Right renal pelvis (tissue), 4 donors: ENCODE data around the gene NSFL1C. TPM values are rescaled to one million over a fixed set of nuclear protein-coding genes. Genes with fewer than 3 reads are reported as not detected.
A peak's percentile ranks its signal among the peaks of the same experiment; 100 is the strongest.

ENCODE experiments used
- DNase-seq, 4 donors: peaks; one replicate each; pipeline ENCODE4 v3.0.0-alpha.2; 2013; ENCODE audit warnings: low read depth in 4 of 4, low spot score in 3 of 4, missing footprints in 1 of 4
- polyA plus RNA-seq, 4 donors: library from polyadenylated mRNA; unstranded; fragments of 120-200 nt; gene quantifications; one replicate each; pipeline ENCODE4 v1.2.1, GENCODE V29; 2013; ENCODE audit not compliant: insufficient read length in 4 of 4

NSFL1C gene
- polyA plus RNA-seq, 4 donors: 93.9 to 110 (median 103) TPM

DNA sequence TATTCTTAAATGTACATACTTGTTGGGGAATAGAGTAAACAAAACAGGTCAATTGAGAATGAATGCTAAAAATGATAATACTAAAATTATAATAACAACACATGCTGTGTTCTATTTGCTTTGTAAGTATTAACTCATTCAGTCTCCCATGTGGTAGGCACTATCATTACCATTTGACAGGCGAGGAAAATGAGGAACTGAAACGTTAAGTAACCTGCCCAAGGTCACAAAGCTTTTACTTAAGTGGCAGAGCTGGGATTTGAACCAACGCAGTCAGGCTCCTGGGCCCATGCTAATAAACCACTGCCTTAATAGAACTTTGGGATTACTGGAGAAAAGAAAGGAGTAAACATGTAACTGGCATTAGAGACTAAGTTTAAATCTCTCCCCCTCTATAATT lies 3.8 kb downstream of the NSFL1C start:
- no peak for DNase-seq

DNA sequence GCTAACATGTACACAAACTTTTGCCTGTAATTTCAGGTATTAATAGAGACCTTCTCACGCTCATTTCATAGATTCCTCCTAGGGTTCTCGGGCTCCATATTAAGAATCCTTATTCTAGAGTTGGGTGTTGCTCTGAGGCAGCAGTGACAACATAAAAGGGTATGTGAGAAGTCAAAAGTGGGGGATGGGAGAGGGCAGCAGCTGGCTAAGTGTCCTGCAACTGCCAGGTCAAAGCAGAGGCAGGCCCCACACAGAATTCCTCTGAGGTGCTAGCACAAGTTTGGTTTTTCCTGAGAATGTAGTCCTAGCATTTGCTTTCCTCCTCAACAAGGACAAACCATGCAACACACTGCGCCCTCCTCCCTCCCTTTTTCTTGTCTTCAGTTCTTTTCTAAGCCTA lies 4.6 kb downstream of the NSFL1C start:
- DNase-seq: no peak

DNA sequence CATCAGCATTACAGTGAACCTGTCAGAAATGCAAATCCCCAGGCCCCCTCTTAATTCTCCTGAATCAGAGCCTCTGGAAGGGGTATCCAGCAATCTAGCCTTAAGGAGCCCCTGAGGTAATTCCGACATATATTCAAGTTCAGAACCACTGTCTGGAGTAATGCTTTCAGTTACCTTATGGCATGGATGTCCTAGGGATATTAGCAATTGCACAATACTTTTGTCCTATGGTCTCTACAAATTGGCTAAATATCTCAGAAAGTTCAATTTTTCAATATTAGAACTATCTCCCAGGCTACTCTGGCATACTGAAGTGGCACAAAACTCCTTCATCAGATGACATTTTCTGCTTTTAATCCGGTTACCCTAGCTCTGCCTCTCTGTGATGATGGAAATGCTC lies 6.4 kb downstream of the NSFL1C start:
- DNase-seq: no peak

DNA sequence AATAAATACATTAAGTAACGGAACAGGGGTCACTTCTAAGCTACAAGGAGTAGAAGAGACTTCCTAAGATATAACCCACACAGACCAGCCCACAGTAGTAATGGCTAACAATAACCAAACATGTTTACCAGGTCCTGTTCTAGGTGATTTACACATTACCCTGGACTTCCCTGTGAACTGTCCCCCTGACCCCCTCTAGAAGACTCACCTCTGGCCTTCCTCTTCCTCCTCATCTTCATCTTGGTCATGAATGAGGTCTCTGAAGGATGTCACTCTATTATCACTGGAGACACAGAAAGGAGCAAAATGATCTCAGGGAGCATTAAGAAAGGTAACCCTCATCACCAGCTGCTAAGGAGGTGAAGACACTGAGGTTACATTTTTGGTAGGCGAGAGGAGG lies 8.7 kb downstream of the NSFL1C start:
- no peak for DNase-seq

DNA sequence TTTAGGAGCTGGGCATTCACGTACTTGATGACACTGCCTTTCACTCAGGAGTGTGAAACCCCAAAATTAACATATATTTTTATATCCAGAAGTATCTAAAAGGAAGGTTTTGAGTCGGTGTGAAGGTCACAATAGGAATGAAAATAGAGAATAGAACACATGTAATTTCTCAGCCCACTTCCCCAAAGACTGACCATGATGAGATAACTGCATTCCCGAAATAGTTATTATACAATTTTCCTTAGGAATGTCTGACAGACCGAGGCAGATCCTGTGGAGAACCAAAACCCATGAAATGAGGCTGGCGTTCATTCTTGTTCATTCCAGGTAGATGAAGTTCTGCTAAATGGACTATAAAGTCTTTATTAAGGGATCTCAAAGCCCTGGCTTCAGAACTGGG lies 10.3 kb downstream of the NSFL1C start:
- no peak for DNase-seq

DNA sequence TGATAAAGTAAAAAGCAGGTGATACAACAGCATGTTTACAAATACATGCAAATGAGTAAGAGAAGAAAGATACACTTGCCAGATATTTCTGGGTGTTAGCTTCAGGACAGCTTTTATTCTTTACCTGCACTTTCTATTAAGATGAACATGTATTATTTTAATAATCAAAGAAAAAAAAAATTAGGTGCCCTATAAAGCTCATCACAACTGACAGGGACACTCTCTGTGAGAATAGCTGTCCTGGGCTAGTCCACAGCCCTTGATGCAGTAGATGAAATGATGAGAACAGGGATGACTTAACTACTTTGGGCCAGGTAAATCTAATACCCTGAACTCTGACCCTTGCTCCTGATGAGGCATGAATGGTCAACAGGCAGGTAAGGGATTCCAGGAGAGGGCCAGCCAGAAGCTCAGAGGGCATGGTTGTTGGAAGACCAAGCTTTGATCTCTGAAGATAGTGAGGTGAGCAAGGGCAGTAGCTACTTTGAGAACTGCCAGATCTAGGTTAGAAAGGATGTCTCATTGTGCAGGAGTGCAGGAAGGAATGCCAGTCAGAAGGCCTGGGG lies 15.6 kb downstream of the NSFL1C start:
- no peak for DNase-seq

DNA sequence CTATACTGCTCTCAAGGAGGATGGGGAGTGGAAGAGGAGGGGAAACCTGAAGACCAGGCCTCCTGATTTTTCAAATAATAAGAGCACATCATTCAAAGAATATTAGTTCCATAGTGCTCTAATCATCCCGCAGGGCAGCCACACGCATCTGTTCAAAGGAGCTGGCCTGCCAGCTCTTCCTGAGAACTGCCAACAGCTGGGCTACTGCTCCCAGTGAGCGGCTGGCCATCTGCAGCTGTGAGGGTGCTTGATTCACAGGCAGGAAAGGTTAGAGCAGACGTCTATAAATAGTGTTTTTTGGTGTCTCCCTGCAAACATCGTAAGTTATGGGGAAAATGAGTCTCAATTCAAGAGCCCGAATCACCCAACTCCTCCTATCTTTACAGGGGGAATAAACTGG lies 17.3 kb downstream of the NSFL1C start:
- no peak for DNase-seq

DNA sequence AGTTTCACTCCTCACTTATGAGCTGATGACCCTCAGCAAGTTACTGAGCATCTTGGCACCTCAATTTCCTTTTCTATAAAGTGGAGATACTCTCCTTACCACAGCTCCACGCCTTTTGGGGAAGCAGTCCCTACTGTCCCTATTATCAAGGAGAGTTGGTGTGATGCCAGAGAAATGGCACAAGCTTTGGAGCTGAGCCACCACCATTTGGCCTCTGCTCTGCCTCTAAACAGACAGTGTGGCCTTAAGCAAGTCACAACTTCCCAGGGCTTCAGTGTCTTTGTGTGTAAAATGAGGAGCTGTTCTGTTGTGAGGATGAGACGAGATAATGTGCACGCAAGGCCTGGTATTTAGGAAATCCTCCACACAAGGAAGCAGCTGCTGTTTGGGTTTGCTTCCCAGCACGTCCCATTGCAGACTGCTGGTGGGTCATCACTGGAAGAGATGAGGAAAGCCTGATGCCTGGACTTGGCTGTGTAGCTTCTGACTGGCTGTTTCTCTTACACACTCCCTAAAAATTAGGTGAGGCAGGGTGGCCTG lies 18.5 kb downstream of the NSFL1C start:
- no peak for DNase-seq

DNA sequence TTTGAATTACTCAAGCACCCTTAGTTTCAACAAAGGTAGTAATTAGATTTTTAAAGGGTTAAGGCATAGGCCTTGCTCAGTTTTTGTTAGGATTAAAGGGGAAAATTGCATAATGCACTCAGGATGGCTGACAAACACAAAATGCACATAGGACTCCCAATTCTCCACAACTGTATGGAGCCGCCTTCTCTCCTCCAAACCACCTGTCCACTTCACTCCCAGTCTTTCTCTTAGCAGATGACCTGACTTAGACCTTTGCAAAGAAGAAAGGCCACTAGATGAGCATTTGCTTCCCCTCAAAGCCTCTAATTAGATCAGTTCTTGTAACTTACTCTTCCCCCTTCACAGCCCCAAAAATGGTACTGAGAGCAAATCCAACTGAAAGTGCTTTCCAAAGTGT lies 20.1 kb downstream of the NSFL1C start:
- DNase-seq: no peak

DNA sequence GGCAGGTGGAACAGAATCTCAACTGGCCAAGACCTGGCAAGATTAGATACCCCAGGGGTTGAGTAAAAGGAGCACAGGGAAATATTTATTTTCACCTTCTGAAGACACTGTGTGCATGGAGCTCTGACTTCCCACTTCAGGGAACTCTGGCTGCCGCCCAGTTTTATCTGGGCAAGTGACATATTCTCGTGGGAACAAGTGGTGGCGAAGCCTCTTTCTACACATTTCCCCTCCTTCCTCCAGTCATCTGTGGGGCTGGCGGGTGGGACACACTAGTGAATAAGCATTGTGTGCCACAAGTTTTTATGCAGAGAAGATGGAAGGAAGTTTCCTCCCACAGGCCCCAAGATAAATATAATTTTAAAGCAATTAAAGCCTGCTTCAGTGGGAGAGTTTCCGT lies 23.6 kb downstream of the NSFL1C start:
- DNase-seq: no peak

DNA sequence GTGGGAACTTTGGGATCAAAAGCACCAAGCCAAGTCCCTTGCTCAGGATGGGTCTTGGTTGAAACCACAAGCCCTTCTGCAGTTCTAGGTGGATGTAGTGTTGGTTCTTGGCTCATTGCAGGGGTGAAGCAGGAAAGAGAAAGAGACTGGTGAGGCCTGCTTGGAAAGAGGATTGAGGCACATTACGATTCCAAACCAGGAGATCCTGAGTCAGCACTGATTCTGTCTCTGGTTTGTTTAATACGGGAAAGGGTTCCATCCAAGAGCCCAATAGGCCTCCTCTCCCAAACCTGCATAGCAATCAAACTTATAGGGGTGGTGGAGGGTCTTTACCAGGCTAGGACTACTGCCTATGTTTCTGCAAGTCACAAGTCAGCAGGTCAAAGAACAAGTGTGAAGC lies 24.3 kb downstream of the NSFL1C start:
- DNase-seq: no peak

DNA sequence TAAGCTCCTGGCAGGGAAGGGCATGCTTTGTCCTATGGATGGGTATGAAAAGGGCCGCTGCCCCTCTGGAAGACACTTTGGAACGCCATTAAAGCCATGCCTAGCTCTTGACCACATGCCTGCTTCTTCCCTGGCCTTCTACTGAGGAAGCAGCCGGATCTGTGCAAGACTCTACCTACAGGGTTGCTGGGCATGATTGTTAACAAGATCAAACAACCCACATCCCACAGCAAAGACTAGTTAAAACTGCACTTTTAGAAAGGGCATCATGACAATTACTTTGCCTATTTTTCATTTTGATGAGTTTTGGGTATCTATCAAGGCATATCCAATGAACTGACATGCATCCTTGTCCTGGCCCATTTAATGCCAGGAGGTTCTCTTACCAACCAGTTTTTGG lies 25.5 kb downstream of the NSFL1C start:
- no peak for DNase-seq

DNA sequence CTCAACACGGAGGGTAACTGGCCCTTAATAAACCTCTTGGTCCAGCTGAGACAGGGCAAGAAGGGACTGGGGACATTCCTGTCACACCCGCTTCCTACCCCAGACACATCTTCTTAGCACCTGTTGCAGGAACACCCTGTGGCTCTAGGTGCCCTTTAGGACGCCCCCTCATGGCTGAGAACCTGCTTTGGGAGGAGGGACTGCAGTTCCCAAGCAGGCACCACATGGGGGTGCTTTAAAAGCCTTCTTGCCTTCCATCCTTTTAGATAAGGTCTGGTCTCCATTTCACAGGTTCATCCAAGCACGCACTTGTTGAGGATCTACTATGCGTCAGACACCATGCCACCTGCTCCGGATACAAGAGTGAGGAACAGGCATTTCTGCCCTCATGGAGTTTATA lies 26.6 kb downstream of the NSFL1C start:
- no peak for DNase-seq

DNA sequence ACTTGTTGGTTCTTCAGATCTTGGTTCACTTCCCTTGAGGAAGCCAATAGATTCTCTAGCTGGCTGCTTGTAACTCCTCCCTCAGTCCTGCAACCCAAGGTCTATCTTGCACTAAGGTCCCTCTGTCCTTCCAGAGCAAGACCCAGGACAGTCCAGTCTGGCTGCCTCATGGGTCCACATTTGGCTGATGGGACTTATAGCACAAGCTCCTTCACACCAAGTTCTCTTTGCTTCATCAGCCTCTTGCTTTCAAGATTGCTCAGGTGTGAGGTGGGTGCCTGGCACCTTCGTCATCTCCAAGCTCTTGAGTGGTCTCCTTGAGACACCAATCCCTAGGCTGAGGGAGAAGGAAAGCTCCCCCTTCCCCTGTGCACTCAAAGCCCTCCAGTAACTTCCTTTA lies 28.3 kb downstream of the NSFL1C start:
- DNase-seq: no peak

DNA sequence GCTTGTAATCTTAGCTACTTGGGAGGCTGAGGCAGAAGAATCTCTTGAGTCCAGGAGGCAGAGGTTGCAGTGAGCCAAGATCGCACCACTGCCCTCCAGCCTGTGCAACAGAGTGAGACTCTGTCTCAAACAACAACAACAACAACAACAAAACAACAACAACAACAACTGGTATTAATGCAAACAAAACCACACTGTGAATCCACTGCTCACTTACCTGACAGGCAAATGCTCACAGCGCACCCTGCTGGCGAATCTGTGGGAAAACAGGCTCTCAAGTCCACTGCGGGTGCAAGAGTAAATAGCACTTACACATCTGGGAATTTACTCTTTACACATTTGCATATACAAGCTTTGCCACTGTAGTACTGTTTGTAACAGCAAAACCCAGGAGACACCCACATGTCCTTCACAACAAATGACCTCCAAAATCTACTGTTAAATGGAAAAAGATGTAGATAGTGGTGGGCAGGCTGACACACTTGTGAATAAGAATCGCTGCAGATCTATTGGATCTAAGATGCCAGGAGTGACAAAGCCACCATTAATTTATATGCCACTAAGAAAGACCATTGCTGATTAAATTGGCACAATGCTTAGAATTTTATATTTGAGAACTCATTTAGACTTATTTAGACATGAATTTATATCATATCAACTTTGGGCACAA lies 29.3 kb downstream of the NSFL1C start:
- peak; percentile 39 to 64 (median 44) for DNase-seq

DNA sequence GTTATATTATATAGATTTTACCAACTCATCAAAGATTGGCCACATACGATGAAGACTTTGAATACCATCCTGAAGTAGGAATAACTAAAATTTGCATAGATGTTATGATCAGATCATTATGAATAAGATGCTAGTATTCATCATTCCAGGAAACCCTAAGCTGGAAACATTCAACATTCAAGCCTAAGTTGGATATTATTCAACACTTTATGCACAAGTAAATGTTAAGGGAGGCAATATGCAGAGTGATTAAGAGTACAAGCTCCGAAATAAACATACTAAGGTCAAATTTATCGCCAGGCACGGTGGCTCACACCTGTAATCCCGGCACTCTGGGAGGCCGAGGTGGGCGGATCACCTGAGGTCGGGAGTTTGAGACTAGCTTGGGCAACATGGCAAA lies 30.4 kb downstream of the NSFL1C start:
- no peak for DNase-seq

DNA sequence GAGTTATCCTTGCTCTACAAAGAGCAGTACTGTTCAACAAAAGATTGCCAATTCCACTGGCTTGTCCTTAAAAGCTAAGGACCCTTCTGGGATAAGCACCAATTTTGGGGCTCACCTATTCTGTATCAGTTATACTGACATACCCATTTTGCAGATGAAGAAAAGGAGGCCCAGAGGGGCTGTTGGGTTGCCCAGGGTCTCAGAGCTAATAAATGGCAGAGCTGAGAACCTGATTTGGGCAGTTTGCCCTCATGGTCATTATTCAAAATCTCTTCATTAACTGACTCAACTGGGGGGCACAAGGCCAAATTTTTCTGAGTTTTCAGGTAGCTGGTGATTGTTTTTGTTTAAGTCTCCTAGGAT lies 31.3 kb downstream of the NSFL1C start:
- DNase-seq: no peak

DNA sequence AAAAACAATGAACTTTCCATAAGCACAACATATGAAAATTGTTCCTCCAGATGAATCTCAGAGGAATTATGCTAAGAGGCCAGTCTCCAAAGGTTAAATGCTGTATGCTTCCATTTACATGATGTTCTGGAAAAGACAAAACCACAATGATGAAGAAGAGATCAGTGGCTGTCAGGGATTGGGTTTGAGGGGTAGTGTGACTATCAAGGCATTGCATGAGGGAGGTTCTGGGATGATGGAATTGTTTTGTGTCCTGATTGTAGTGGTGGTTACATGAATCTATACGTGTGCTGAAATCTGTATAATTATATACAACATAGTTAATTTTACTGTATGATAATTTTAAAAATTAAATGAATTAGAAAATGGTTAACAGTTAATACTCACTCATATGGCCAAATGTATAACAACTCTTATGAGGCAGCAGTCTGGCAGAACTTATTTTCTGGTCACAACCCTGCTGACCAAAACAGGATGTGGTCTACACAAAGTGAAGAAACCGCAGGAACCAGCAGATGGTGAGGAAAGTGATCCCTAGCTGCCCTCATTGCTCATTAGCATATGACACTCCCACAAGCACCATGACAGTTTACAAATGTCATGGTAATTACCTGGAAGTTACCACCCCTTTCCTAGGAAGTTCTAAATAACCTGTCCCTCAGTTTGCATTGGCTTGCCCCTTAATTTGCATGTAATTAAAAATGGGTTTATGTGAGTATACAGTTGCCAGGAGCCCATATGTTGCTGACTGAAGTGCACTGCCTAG lies 31.9 kb downstream of the NSFL1C start:
- no peak for DNase-seq

DNA sequence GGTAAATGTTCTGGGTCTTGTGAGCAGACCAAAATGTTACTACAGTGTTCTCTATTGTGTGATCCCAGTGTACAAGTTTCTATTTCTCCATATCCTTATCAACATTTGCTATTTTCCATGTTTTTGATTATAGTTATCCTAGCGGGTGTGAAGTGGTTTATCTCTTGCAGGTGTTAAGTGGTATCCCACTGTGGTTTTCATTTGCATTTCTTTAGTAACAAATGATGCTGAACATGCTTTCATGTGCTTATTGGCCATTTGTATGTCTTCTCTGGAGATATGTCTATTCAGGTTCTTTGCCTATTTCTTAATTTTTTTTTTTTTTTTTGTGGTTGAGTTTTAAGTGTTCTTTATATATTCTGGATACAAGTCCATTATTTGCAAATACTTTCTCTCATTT lies 35.5 kb downstream of the NSFL1C start:
- no peak for DNase-seq

DNA sequence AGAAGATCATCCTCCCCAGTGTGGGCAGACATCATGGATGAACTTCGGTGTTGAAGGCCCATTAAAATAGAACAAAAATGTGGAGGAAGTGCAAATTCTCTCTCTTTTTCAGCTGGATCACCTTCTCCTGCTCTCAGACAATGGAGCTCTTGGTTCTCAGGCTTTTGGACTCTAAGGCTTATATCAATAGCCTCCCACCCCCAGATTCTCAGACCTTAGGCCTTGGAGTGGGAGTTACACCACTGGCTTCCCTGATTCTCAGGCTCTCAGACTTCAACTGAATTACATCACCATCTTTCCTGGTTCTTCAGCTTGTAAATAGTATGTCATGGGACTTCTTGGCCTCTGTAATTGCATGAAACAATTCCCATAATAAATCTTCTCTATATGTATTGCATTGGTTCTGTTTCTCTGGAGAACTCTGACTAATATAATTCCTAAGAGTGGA lies 36.6 kb downstream of the NSFL1C start:
- DNase-seq: no peak

DNA sequence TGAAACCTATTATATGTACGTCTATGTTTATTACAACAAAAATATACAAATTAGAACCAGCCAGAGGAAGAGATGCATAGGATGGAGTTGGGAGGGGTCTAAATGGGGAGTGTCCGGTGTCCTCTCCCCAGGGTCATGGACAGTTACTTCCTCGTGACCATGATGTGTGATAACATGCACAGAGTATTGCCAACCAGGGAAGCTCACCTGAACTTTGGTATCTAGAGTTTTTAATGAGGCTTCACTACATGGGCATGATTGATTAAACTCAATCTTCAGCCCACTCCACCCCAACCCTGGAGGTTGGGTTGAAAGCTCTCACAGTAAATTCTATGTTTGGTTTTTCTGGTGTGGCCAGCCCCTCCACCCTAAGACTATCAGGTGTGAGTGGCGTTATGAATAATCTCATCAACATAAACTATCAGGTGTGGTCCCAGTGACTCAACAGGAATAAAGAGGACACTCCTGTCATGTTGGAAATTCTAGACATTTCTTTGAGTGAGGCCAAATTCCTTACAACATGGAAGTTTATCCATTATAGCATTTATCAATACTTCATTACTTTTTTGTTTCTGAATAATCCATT lies 37.4 kb downstream of the NSFL1C start:
- no peak for DNase-seq
